Gastrocnemius medialis (tissue), 4 donors: ENCODE data around the gene ZMYND8. TPM values are rescaled to one million over a fixed set of nuclear protein-coding genes. Genes with fewer than 3 reads are reported as not detected.
"Not testable (repeated sequence)": the region's sequence is repeated elsewhere in the genome, so short reads cannot be mapped to it uniquely, and the experiment has no call there.

Experiments used
- ATAC-seq, 2 donors: fragments of 150-250 bp; one replicate each; pipeline ENCODE4 v1.9.1; 2016
- DNase-seq, 2 donors: peaks; one replicate each; pipeline ENCODE4 v3.0.0-alpha.2; 2019
- H3K27ac ChIP-seq, 4 donors: fragments of 200-600 bp; sonication (generic); 1 replicate in 1 of 4; 2 replicates in 3 of 4; pipeline ENCODE4 v1.5.1; 2016 to 2018; ENCODE audit warnings: mild to moderate bottlenecking in 2 of 4, moderate library complexity in 1 of 4
- H3K27me3 ChIP-seq, 3 donors: fragments of 200-600 bp; sonication (generic) in 2 of 3; 1 replicate in 1 of 3; 2 replicates in 2 of 3; pipeline versions ENCODE4 v1.5.1 to v1.6.0; 2016 to 2019; ENCODE audit warnings: mild to moderate bottlenecking in 1 of 3, moderate library complexity in 1 of 3
- H3K36me3 ChIP-seq, 2 donors: fragments of 200-600 bp; sonication (generic) in 1 of 2; one replicate each; pipeline ENCODE4 v1.5.1; 2017 to 2018
- H3K4me1 ChIP-seq, 2 donors: fragments of 200-600 bp; sonication (generic) in 1 of 2; one replicate each; pipeline ENCODE4 v1.5.1; 2016 to 2017; ENCODE audit warnings: mild to moderate bottlenecking in 2 of 2
- H3K4me3 ChIP-seq, 4 donors: fragments of 200-600 bp; sonication (generic) in 3 of 4; 1 replicate in 1 of 4; 2 replicates in 3 of 4; pipeline ENCODE4 v1.5.1; 2016 to 2019; ENCODE audit warnings: mild to moderate bottlenecking in 2 of 4
- H3K9me3 ChIP-seq, 3 donors: fragments of 200-600 bp; sonication (generic) in 2 of 3; 1 replicate in 1 of 3; 2 replicates in 2 of 3; pipeline ENCODE4 v1.5.1; 2016 to 2019
- POLR2A ChIP-seq, 2 donors: fragments of 450-650 bp; IDR thresholded peaks; one replicate each; pipeline ENCODE4 v1.6.1; 2017; ENCODE audit warnings: antibody characterized with exemption in 2 of 2, mild to moderate bottlenecking in 2 of 2, moderate library complexity in 2 of 2
- in situ Hi-C, 4 donors: fragments of 200-750 bp; cut with MboI; loops; one replicate each; pipeline versions ENCODE4 v1.15.0 to v1.8.0; 2017; ENCODE audit warnings: low sequenced_read_pairs in 4 of 4
- intact Hi-C: fragments of 100-400 bp; cut with DNase I; formaldehyde crosslinking; loops from one replicate; pipeline ENCODE4 v1.15.1; 2023; ENCODE audit warnings: low total_unique reads
- total RNA-seq, 4 donors: library from RNA; depleted of rRNA; stranded (reverse); fragments of >200 nt; gene quantifications; one replicate each; pipeline versions ENCODE4 v1.1.0 to v1.2.3, GENCODE V29; 2016
- TF ChIP-seq, protein P1 (sequence below), 5 experiments: fragments of 450-650 bp in 3 of 5; fragments of 200-600 bp in 2 of 5; sonication (generic) in 2 of 5; IDR thresholded peaks in 4 of 5; conservative IDR thresholded peaks in 1 of 5; 1 replicate in 4 of 5; 2 replicates in 1 of 5; pipeline ENCODE4 v1.5.1; 2016 to 2019; ENCODE audit warnings: antibody characterized with exemption in 5 of 5, mild to moderate bottlenecking in 3 of 5, moderate library complexity in 3 of 5

Gene ZMYND8
- total RNA-seq, 4 donors from 2014 or later, result 15.1 to 32.2 (median 19.7) TPM

DNA sequence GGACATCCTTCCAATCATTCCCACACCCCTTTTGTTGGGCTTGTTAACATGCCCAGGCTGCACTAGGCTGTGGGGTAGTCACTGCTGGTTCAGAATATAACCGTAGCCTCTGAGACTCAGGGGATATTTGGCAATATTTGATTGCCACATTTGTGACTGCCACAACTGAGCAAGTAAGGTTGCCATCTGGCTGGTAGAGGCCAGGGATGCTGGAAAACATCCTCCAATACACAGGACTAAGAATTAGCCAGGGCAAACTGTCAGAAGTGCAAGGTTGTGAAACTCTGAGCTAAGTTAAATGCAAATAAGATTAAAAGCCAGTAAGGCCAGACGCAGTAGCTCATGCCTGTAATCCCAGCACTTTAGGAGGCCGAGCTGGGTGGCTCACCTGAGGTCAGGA lies 112.0 kb downstream of the ZMYND8 start:
- peak in 1 of 2 donors; percentile 67 for ATAC-seq

DNA sequence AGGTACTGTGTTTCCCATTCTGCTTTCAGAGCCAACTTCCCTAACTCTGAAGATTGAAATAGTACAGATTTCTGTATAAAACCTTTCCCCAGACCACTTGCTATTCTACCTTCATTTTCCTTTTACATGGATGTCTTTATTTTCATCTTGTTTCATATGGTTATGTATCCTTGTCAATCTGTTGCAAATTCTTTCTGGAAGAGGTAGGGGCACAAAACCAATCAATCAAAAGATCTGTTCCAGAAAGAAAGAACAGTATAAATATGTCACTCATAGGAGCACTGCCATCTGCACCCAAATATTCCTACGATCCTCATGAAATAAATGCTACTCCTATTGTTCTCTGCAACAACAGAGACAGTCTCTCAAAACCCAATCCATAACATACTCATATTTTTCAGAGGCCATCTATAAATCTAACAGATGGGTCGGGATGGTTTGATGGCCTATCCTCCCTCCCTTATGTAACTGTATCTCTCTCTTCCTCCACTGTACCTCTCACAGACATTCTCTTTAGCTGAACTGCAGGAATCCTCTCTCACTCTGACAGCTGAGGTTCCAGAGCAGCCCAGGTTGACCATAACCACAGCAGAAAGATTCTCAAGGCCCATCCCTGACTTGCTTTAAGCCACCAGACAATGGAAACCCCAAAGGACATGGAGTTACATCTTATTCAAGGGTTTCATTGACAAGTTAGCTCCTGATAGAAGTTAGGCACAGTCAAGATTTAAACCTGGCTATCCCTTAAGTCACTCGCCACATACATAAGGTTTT lies 112.8 kb downstream of the ZMYND8 start:
- in situ Hi-C loops (no loop called here), intact Hi-C loops (no loop called here)
- DNase-seq, result no peak
- H3K4me1 ChIP-seq, result no peaks in the 10 kb centered on the region
- no peak for TF ChIP-seq POLR2A (IDR thresholded peaks at IDR 0.05)
- TF ChIP-seq, protein P1, sequence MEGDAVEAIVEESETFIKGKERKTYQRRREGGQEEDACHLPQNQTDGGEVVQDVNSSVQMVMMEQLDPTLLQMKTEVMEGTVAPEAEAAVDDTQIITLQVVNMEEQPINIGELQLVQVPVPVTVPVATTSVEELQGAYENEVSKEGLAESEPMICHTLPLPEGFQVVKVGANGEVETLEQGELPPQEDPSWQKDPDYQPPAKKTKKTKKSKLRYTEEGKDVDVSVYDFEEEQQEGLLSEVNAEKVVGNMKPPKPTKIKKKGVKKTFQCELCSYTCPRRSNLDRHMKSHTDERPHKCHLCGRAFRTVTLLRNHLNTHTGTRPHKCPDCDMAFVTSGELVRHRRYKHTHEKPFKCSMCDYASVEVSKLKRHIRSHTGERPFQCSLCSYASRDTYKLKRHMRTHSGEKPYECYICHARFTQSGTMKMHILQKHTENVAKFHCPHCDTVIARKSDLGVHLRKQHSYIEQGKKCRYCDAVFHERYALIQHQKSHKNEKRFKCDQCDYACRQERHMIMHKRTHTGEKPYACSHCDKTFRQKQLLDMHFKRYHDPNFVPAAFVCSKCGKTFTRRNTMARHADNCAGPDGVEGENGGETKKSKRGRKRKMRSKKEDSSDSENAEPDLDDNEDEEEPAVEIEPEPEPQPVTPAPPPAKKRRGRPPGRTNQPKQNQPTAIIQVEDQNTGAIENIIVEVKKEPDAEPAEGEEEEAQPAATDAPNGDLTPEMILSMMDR (IDR thresholded peaks at IDR 0.05 in 4 of 5, conservative IDR thresholded peaks at IDR 0.05 in 1 of 5), result no peak
- no peaks in the 10 kb centered on the region for H3K9me3 ChIP-seq
- no peak overlapping the region for H3K27ac ChIP-seq
- no peak for ATAC-seq
- peaks cover 0 to 63% of the 10 kb centered on the region in 2 donors for H3K36me3 ChIP-seq
- no peaks in the 10 kb centered on the region for H3K27me3 ChIP-seq
- H3K4me3 ChIP-seq, result no peak overlapping the region

More for the DNA sequence above, 112.0 kb downstream of the ZMYND8 start:
- Histone ChIP-seq H3K27ac (no peak overlapping the region), H3K36me3 (peaks cover 0 to 63% of the 10 kb centered on the region in 2 donors), H3K9me3 (no peaks in the 10 kb centered on the region), H3K27me3 (no peaks in the 10 kb centered on the region), H3K4me1 (no peaks in the 10 kb centered on the region), H3K4me3 (no peak overlapping the region)
- intact Hi-C loops, result no loop called here
- in situ Hi-C loops, result no loop called here
- TF ChIP-seq, protein P1 (IDR thresholded peaks at IDR 0.05 in 4 of 5, conservative IDR thresholded peaks at IDR 0.05 in 1 of 5), result no peak
- no peak for TF ChIP-seq POLR2A (IDR thresholded peaks at IDR 0.05)
- DNase-seq, result no peak

DNA sequence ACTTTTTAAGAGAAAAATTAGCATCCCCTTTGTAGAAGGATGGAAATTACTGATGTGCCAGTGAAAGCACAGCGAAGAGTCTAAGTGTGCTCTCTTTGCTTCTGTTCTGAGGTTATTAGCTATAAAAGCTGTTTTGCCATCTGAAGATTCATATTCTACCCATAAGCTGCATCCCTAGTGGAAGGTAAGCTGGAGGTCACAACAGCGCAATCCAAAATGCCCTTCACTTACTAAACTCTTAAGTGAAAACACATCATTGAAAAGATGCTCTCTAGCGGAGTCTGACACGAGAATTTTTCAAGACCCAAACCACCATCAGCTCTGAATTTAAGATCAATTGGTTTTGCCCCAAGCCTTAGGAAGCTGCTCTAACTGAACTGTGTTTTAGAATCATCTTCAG lies 113.5 kb downstream of the ZMYND8 start:
- H3K36me3 ChIP-seq, result peaks cover 0 to 63% of the 10 kb centered on the region in 2 donors
- H3K27me3 ChIP-seq, result no peaks in the 10 kb centered on the region
- DNase-seq (no peak), ATAC-seq (no peak)
- in situ Hi-C loops, result no loop called here
- intact Hi-C loops, result no loop called here
- H3K27ac ChIP-seq, result no peak overlapping the region
- H3K4me3 ChIP-seq, result no peak overlapping the region
- H3K9me3 ChIP-seq, result no peaks in the 10 kb centered on the region
- TF ChIP-seq POLR2A (IDR thresholded peaks at IDR 0.05), result no peak
- TF ChIP-seq, protein P1 (IDR thresholded peaks at IDR 0.05 in 4 of 5, conservative IDR thresholded peaks at IDR 0.05 in 1 of 5), result no peak
- no peaks in the 10 kb centered on the region for H3K4me1 ChIP-seq

DNA sequence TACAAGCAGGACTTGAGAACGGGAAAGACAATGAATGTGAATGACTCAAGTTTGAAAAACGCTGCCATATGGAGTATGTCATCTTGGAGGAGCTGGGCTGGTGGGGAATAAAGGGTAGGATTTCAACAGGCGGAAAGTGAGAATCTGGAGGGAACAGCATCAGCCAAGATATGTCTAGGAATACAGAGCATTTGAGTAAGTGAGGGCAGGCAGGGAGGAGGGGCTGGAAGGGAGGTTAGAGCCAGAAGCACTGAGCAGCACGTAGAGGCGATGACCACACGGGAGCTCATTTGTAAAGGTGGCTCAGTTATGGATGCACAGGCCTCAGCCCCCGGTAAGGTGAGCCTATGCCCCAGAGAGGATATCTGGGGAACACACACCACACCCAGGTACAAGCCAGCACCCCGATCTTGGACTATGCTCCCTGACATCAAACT lies 115.1 kb downstream of the ZMYND8 start:
- Histone ChIP-seq H3K27me3 (no peaks in the 10 kb centered on the region), H3K4me1 (no peaks in the 10 kb centered on the region), H3K36me3 (peaks cover 0 to 55% of the 10 kb centered on the region in 2 donors), H3K4me3 (no peak overlapping the region), H3K9me3 (no peaks in the 10 kb centered on the region), H3K27ac (no peak overlapping the region)
- no peak for TF ChIP-seq POLR2A (IDR thresholded peaks at IDR 0.05)
- TF ChIP-seq, protein P1 (IDR thresholded peaks at IDR 0.05 in 4 of 5, conservative IDR thresholded peaks at IDR 0.05 in 1 of 5), result no peak
- no peak for DNase-seq
- in situ Hi-C loops (no loop called here), intact Hi-C loops (no loop called here)
- no peak for ATAC-seq

DNA sequence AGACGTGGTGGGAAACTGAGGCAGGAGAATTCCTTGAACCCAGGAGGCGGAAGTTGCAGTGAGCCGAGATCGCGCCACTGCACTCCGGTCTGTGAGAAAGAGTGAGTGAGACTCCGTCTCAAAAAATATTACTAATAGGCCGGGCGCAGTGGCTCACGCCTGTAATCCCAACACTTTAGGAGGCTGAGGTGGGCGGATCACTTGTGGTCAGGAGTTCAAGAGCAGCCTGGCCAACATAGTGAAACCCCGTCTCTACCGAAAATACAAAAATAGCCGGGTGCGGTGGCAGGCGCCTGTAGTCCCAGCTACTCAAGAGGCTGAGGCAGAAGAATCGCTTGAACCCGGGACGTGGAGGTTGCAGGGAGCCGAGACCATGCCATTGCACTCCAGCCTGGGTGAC lies 116.4 kb downstream of the ZMYND8 start:
- H3K4me3 ChIP-seq, H3K27ac ChIP-seq, H3K4me1 ChIP-seq, DNase-seq, H3K27me3 ChIP-seq, H3K9me3 ChIP-seq, intact Hi-C loops, ATAC-seq, in situ Hi-C loops: not testable (repeated sequence)
- peaks cover 0 to 55% of the 10 kb centered on the region in 2 donors for H3K36me3 ChIP-seq
